SK-N-SH treated with all-trans-retinoic acid at 6 μM for 48 hours (cell line): ENCODE measurements around the gene HELZ.

Source experiments
- ARNTL ChIP-seq: fragments of 450-650 bp; formaldehyde crosslinking; IDR thresholded peaks from 2 replicates; pipeline ENCODE4 v1.5.0; 2020; ENCODE audit warnings: low read depth, mild to moderate bottlenecking, moderate library complexity, borderline replicate concordance
- BACH2 ChIP-seq: fragments of 250-450 bp; sonication (Bioruptor Pico); IDR thresholded peaks from 2 replicates; pipeline ENCODE4 v1.9.0; 2021; ENCODE audit warnings: mild to moderate bottlenecking, borderline replicate concordance
- CREB5 ChIP-seq: fragments of 250-450 bp; sonication (Bioruptor Pico); IDR thresholded peaks from 2 replicates; pipeline ENCODE4 v1.5.1; 2020; ENCODE audit warnings: low read depth, mild to moderate bottlenecking, moderate library complexity
- OSR1 ChIP-seq: fragments of 250-450 bp; sonication (Bioruptor Pico); IDR thresholded peaks from 2 replicates; pipeline ENCODE4 v1.8.0; 2022; ENCODE audit warnings: moderate library complexity, mild to moderate bottlenecking, inconsistent platforms
- PATZ1 ChIP-seq: fragments of 250-450 bp; sonication (Bioruptor Pico); IDR thresholded peaks from 2 replicates; pipeline ENCODE4 v1.8.0; 2020; ENCODE audit warnings: mild to moderate bottlenecking, moderate library complexity, borderline replicate concordance
- SNAI2 ChIP-seq: fragments of 250-450 bp; sonication (Bioruptor Pico); IDR thresholded peaks from 2 replicates; pipeline ENCODE4 v1.5.0; 2020; ENCODE audit warnings: mild to moderate bottlenecking, moderate library complexity
- ZC3H10 ChIP-seq: fragments of 250-450 bp; sonication (Bioruptor Pico); IDR thresholded peaks from 2 replicates; pipeline ENCODE4 v1.5.1; 2021; ENCODE audit warnings: mild to moderate bottlenecking, moderate library complexity
- ZFP3 ChIP-seq: fragments of 250-450 bp; sonication (Bioruptor Pico); IDR thresholded peaks from 2 replicates; pipeline ENCODE4 v1.5.0; 2020; ENCODE audit warnings: mild to moderate bottlenecking, moderate library complexity
- ZNF565 ChIP-seq: fragments of 450-650 bp; formaldehyde crosslinking; conservative IDR thresholded peaks from 2 replicates; pipeline ENCODE4 v1.5.0; 2020; ENCODE audit warnings: low read depth, mild to moderate bottlenecking, moderate library complexity
- ZNF70 ChIP-seq: fragments of 450-650 bp; formaldehyde crosslinking; IDR thresholded peaks from 2 replicates; pipeline ENCODE4 v1.5.0; 2020; ENCODE audit warnings: mild to moderate bottlenecking, moderate library complexity
- TF ChIP-seq, protein P1 (sequence below): fragments of 250-450 bp; sonication (Bioruptor Pico); IDR thresholded peaks from 2 replicates; pipeline ENCODE4 v1.8.0; 2021; ENCODE audit warnings: low read depth, mild to moderate bottlenecking, moderate library complexity, borderline replicate concordance
- TF ChIP-seq, protein P2 (sequence below): fragments of 250-450 bp; sonication (Bioruptor Pico); IDR thresholded peaks from 2 replicates; pipeline ENCODE4 v1.5.0; 2020; ENCODE audit warnings: mild to moderate bottlenecking, moderate library complexity

- TF ChIP-seq ZFP3 (CRISPR knock-in tag) (no peak), ZNF70 (CRISPR knock-in tag) (no peak), PATZ1 (CRISPR knock-in tag) (no peak), BACH2 (no peak), ZC3H10 (CRISPR knock-in tag) (no peak), ZNF565 (CRISPR knock-in tag) (no peak), CREB5 (CRISPR knock-in tag) (no peak), OSR1 (CRISPR knock-in tag) (no peak), ARNTL (CRISPR knock-in tag) (no peak), SNAI2 (CRISPR knock-in tag) (no peak)
- TF ChIP-seq, protein P1, sequence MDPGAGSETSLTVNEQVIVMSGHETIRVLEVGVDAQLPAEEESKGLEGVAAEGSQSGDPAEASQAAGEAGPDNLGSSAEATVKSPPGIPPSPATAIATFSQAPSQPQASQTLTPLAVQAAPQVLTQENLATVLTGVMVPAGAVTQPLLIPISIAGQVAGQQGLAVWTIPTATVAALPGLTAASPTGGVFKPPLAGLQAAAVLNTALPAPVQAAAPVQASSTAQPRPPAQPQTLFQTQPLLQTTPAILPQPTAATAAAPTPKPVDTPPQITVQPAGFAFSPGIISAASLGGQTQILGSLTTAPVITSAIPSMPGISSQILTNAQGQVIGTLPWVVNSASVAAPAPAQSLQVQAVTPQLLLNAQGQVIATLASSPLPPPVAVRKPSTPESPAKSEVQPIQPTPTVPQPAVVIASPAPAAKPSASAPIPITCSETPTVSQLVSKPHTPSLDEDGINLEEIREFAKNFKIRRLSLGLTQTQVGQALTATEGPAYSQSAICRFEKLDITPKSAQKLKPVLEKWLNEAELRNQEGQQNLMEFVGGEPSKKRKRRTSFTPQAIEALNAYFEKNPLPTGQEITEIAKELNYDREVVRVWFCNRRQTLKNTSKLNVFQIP, result no peak
- TF ChIP-seq, protein P2, sequence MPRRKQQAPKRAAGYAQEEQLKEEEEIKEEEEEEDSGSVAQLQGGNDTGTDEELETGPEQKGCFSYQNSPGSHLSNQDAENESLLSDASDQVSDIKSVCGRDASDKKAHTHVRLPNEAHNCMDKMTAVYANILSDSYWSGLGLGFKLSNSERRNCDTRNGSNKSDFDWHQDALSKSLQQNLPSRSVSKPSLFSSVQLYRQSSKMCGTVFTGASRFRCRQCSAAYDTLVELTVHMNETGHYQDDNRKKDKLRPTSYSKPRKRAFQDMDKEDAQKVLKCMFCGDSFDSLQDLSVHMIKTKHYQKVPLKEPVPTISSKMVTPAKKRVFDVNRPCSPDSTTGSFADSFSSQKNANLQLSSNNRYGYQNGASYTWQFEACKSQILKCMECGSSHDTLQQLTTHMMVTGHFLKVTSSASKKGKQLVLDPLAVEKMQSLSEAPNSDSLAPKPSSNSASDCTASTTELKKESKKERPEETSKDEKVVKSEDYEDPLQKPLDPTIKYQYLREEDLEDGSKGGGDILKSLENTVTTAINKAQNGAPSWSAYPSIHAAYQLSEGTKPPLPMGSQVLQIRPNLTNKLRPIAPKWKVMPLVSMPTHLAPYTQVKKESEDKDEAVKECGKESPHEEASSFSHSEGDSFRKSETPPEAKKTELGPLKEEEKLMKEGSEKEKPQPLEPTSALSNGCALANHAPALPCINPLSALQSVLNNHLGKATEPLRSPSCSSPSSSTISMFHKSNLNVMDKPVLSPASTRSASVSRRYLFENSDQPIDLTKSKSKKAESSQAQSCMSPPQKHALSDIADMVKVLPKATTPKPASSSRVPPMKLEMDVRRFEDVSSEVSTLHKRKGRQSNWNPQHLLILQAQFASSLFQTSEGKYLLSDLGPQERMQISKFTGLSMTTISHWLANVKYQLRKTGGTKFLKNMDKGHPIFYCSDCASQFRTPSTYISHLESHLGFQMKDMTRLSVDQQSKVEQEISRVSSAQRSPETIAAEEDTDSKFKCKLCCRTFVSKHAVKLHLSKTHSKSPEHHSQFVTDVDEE (CRISPR knock-in tag), result no peak
Measured at GRCh38 chr17:67247416-67247900, 2.5 kb upstream of the HELZ start.
